HEK293T (cell line): ENCODE results near the gene COL17A1.

Source experiments
- ARNT ChIP-seq: fragments of 450-650 bp; IDR thresholded peaks from 2 replicates; pipeline ENCODE4 v1.6.1; 2017; ENCODE audit warnings: mild to moderate bottlenecking
- BHLHE40 ChIP-seq: fragments of 450-650 bp; IDR thresholded peaks from 2 replicates; pipeline ENCODE4 v1.6.1; 2016; ENCODE audit warnings: mild to moderate bottlenecking, moderate library complexity, borderline replicate concordance
- FOXK2 ChIP-seq: fragments of 450-650 bp; IDR thresholded peaks from 2 replicates; pipeline ENCODE4 v1.6.1; 2016; ENCODE audit warnings: mild to moderate bottlenecking
- FOXM1 ChIP-seq: fragments of 450-650 bp; IDR thresholded peaks from 2 replicates; pipeline ENCODE4 v1.6.1; 2017; ENCODE audit warnings: mild to moderate bottlenecking, borderline replicate concordance
- HDGF ChIP-seq: fragments of 450-650 bp; IDR thresholded peaks from 2 replicates; pipeline ENCODE4 v1.6.1; 2017; ENCODE audit warnings: antibody characterized with exemption, borderline replicate concordance
- LEF1 ChIP-seq: fragments of 450-650 bp; IDR thresholded peaks from 2 replicates; pipeline ENCODE4 v1.6.1; 2017; ENCODE audit warnings: mild to moderate bottlenecking, borderline replicate concordance
- SP1 ChIP-seq: fragments of 450-650 bp; IDR thresholded peaks from 2 replicates; pipeline ENCODE4 v1.6.1; 2017

- TF ChIP-seq FOXK2, result no peak
- no peak for TF ChIP-seq HDGF
- TF ChIP-seq SP1, result no peak
- TF ChIP-seq BHLHE40, result no peak
- no peak for TF ChIP-seq FOXM1
- no peak for TF ChIP-seq LEF1
- TF ChIP-seq ARNT, result no peak
These were observed 103.0 kb downstream of the COL17A1 start for GRCh38 chr10:103982639-103983038.
